ENCODE measurements around the gene ZNF664.
A peak's percentile ranks its signal among the peaks of the same experiment; 100 is the strongest.

Gene ZNF664

DNA sequence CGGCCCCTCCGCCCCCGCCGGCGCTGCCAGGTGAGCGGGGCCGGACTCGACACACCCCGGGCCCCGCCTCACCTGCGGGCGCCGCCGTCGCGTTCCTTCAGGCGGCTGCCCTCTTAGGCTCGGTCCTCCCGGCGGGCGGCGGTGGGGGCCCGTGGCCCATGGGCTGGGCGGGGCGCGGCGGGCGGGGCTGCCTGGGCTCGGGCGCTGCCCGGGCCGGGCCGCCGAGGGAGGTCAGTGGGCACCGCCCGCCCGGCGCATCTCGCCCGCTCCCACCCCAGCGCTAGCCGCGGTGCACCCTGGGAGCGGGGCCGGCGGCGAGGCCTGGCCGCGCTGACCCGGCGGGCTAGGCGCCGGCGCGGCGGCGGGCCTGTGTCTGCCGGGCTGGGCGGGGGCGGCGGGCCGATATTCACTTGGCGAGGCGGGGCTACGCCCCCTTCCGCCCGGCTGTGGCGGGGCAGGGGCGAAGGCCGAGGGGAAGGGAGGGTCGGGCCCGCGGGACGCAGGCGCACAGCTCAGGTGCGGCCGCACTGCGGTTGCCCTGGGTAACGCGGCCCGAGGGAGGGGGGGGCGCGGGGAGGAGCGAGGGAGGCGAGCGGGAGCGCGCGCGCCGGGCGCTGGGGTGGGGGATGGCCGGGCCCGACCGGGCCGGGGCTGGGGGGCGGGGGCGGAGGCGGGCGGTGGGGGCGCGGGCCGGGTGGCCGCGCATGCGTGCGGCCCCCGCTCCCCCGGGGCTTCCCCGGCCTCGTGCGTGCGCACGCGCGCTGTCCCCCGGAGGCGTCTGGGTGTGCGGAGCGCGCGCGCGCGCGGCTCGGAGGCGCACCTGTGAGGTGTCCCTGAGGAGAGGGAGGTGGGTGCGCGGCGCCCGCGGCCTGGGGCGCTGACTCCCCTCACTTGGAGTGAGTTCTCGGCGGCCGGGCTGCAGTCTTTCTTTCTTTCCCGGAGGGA lies at the start of gene ZNF664, which contains the start of gene CCDC92:
Gene ZNF664 (plus strand): TSS at position 759 of the 945 bp plus-strand sequence. CDS start 38,930 bp downstream, outside the sequence.
Gene CCDC92 (minus strand): TSS at position 375 of the 945 bp plus-strand sequence. CDS start 28,526 bp downstream, outside the sequence.
- DNase-seq, result peak; percentile 87

DNA sequence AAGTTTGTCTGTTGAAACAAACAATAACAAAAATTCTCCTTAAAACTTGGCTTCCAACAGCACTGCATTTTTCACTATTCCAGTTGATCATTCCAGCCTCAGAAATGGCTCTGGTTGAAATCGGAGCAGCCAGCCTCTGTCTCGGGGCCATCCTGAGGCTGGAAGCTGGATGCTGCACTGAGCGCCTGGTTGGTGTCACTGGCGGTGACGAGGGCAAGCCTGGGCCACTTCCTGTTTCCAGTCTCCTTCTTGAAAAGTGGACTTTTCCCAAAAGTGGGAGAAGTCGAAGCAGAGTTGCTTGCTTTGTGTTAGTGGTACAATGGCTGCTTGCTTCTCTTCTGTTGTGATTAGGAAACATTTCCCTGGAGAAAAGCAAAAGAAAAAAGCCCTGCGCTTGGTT lies 49.1 kb upstream of the ZNF664 start:
- no peak for DNase-seq

DNA sequence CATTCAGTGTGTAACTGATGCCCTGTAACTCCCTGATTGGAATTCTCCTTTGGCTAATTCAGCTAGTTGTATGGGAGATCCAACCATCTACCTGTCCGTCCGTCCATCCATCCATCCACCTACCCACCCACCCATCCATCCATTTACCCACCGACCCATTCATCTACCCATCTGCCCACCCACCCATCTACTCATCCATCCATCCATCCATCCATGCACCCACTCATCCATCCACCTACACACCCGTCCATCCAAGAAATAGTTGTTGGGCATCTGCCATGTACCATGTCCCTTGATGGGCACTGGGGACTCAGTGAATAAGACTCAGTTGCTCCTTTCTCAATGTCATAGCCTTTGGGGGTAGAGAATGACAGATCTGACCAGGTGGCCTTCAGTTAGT lies 48.5 kb upstream of the ZNF664 start:
- no peak for DNase-seq

DNA sequence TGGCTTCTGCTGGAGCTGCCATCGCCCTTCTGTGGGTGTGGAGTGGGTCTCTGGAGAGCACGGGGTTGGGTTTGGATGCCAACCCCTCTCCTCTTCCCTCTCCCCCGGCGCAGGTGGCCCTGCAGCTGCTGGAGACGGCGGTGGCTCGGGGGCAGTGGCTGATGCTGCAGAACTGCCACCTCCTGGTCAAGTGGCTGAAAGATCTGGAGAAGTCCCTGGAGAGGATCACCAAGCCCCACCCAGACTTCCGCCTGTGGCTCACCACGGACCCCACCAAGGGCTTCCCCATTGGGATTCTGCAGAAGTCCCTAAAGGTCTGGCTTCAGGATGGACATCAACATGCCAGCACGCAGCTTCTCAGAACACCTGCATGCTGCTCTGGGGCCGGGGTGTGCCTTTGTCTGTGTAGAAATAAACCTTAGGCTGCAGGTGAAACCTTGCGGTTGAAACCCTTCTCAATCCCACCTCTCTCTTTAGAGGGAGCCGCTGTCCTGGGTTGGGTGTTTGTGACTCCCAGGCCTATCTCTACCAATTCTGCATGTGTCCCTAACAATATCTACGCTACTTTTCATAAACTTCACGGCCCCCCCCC lies 44.6 kb upstream of the ZNF664 start:
- peak; percentile 35 for DNase-seq

DNA sequence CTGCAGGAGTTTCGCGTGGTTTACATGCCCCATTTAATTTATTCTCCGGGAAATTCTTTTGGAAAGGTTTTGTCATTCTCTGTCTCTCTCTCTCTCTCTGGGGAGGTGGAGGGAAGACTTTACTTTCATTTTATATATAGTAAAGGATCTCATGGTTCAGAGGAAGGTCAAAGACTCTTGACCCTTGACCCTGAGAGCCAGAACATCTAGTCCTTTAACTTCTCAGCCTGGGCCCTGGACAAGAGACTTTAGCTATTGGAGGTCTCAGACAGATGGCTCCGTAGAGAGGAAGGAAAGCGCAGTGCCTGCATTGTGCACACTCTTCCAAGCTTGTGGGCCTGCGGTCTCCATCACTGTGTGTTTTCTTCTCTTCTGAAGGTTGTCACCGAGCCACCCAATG lies 44.1 kb upstream of the ZNF664 start:
- no peak for DNase-seq

DNA sequence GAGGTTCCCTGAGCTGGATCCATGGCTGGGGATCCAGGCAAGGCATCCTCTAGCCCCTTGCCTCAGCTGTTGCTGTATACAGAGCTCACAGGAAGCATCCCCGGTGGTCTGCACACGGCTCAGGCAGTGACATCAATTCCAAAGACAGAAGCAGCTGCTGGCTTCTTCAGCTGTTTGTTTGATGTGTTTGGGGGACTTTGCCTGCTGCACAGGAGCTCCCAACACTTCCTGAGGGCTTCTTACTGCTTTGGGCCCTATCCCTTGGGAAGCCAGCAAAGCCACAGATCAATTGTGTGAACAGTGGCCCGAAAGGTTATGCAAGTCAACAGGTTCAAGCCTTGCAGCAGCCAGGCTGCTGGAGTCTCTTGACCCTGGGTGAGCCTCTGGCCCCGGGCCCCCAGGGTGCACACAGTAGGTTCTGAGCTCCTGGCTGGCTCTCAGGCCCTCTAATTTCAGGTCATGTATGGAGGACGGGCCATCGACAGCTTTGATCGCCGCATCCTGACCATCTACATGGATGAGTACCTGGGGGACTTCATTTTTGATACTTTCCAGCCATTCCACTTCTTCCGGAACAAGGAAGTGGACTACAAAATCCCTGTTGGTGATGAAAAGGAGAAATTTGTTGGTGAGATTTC lies 43.0 kb upstream of the ZNF664 start:
- no peak for DNase-seq

DNA sequence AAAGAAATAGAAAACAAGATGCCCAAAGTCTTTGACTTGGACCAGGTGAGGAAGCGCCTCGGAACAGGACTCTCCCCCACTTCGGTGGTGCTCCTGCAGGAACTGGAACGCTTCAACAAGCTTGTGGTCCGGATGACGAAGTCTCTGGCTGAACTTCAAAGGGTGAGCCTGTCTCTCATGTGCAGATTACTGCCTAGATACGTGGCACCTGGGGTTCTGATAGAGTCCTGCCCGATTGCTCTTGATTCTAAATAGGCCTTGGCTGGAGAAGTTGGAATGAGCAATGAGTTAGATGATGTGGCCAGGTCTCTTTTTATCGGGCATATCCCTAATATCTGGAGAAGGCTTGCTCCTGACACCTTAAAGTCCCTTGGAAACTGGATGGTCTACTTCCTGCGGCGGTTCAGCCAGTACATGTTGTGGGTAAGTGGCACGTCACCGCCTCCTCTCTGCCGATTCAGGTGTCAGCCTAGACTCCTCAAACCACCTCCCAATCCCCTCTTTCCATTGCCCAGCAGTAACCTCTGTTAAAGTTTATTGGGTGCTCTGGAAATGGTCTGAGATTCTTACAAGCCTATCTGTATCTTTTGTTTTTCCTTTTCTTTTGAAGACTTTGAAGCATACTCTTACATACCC lies 41.2 kb upstream of the ZNF664 start:
- no peak for DNase-seq

DNA sequence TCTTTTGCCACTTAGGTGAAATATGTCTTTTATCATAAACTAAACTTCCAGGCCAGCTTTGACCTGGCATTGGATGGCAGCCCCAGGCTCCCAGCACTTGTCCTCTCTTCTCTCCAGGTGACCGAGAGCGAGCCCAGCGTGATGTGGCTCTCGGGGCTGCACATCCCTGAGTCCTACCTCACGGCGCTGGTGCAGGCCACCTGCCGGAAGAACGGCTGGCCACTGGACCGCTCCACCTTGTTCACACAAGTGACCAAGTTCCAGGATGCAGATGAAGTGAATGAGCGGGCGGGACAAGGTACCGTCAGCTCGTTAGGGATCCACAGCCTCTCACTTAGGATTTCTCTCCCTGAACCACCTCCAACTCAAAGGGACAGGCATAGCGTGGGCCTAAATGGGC lies 39.8 kb upstream of the ZNF664 start:
- no peak for DNase-seq

DNA sequence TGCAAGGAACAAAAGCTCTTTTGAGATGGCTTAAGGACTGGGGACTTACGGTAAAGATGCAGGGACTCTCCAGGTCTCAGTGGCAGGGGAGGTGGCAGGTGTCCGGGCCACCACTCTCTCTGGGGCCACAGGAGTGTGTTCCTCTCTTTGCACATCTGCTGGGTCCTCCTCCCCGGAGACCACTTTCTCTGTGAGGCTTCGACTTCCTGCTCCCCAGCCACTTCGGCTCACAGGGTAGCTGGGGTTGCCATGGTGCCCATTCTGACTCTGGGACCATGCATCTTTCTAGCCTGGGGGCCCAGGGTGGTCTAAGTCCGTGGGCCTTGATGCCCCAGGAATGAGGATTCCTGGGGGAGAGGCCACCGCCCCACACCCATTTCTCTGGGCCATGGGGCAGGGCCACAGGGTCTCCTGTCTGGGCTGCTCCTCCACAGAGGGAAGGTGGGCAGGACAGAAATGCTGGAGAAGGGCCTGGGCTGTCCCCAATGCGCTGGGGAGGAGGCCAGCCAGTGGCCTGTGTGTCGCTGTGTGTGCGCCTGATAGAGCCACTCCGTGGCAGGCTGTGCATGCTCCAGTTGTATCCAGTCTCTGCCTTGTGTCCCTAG lies 38.9 kb upstream of the ZNF664 start:
- DNase-seq, result no peak

DNA sequence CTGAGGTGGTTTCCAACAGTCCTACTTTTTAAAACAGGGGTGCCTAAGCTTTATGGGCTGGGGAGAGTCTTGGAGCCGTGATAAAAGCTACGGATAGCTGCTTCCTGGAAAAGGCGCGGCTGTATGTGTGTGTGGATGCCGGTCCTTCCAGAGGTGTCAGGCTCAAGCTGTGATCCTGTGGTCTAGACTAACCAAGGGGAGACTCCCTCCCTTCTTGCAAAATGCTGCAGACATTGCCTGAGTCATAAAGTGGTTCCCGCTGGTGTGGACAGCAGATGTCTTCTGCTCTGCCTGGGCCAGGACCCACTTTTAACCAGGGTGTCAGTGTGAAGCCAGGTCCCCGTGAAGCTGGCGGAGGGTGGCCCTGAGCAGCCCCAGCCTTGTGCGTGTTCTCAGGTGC lies 38.2 kb upstream of the ZNF664 start:
- no peak for DNase-seq

DNA sequence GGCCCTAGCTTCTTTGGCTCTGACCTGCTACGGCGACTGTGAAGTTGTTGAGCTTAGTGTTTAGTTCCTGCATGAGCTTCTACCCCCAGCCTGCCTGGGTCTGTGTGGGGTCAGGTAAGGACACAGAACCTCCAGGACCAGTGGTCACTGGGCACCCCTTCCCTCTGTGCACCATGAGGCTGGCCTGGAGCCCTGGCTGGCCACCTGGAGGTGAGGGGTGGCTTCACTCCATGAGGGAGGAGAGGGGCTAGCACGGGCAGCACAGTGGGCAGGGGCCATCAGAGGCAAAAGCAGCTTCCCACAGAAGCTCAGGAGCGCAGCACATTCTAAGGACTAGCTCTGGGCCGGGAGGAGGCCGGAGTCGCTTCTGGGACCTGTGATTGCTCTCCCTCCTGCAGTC lies 37.1 kb upstream of the ZNF664 start:
- no peak for DNase-seq

DNA sequence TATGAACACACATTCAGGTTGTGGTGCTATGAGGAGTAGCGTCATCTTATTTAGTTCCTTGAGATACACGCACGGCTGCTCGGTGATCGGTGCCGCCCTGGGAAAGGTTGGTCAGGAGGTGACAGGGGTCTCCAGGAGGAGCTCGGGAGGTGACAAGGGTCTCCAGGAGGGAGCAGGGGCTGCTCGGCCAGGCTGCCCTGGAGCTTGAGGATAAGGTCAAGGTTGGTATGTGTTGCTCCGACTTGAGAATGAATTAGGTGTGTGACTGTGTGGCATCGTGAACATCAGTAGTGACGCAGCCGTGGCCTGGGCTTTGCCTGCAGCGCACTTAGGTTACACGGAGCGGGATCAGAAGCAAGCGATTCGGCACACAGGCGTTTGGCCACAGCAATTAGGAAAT lies 36.5 kb upstream of the ZNF664 start:
- DNase-seq, result no peak

DNA sequence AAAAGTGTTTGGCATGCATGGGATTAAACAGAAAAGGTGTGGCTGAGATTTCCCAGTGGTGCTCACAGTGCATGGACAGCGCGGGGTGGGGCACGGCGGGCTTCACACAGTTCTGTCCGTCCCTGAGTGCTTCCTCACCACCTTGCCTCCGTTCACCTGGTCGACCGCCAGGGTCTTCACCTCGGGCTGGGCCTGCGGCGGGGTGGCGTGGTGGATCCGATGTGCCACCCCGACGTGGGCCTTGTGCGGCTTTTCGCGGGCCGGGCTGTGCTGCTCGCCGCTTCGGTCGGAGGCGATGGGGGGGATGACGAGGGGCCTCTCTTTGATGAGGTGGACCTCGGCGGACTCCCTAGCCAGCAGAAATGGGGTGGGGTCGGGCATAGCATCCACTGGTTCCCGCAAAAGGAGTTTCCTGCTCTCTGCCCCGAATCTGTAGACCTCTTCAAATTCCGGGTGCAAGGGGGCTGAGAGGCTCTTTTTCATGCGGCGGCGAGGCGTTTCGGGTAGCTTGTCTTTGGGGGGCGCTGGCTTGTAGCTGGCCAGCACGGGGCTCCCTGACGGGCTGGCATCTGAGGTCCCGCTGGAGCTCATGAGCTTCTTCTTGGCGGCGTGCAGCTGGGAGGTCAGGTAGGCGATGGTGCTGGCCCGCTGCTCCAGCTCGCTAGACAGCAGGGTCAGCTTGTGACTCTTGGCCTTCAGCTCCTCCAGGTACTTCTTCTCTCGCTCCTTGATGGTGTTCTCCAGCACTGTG lies 35.9 kb upstream of the ZNF664 start:
- DNase-seq, result no peak

DNA sequence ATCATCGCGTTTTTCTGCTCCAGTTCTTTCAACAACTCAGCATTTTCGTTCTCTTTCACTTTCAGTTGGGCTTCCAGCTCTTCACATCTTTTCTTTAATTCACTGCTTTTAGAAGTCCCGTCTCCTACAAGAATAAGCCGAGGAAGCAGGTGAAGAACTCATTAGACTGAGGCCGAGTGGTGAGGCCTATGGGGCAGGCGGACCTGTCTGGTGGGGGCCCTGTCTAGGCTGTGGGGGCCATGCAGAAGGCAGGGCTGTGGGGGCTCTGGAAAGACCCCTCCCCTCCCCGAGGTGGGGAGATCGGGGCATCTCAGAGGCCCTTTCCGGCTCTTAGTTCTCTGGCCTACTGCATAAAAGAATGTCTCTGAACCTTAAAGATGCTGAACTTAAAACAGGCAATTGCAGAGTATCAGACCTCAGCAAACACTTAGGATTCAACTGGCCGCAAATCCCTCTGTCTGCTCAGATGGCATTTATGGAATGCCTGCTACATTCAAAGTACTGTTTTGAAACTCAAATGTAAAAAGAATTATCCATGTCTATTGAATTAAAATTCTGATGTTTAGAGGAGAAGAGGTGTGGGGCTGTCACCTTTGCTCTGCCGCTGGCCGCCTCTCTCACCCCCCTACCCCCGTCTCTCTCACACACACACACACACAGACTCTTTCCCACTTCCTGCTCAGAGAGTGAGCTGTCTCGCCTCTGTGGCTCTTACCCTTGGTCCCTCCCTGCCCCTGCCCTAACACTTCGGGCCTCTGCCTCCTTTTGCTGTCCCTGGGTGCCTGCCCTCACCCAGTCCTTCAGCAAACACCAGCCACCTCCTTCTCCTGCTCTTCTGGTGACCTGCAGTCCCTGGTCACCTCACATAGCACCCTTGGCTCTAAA lies 35.1 kb upstream of the ZNF664 start:
- DNase-seq, result no peak

DNA sequence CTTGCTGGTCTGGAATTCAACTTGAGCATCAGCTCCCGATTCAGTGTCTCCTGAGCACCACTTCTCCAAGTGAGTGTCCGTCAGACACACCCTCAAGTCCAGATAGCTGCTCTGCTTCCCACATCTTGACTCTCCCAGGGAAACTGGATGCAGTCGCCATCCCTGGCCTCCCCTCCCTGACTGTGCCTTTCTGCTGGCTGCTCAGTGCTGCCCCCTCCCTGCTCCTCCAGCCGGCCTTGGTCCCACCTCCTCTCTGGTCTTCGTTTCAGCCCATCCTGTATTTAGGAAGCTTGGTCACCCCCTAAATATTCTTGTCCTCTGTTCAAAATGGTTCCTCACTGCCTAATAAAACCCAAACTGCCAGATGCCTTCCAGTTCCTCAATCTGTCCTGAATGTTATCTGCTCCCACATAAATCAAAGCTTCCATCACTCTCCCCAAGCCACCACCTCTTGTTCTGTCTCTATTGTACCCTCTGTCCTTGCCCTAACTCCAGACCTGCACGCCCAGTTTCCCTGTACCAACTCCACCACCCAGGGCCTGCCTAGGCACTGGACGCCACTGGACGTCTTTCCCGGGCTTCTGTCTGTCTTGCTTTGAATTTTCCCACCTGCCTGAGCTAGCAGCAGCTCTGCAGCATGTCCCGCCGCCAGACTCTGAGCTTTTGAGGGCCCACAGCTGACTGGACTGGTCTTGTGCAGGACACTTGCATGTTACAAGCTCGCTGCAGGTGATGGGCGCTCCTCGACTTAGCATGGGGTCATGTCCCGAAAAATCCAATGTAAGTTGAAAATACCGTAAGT lies 34.1 kb upstream of the ZNF664 start:
- no peak for DNase-seq

DNA sequence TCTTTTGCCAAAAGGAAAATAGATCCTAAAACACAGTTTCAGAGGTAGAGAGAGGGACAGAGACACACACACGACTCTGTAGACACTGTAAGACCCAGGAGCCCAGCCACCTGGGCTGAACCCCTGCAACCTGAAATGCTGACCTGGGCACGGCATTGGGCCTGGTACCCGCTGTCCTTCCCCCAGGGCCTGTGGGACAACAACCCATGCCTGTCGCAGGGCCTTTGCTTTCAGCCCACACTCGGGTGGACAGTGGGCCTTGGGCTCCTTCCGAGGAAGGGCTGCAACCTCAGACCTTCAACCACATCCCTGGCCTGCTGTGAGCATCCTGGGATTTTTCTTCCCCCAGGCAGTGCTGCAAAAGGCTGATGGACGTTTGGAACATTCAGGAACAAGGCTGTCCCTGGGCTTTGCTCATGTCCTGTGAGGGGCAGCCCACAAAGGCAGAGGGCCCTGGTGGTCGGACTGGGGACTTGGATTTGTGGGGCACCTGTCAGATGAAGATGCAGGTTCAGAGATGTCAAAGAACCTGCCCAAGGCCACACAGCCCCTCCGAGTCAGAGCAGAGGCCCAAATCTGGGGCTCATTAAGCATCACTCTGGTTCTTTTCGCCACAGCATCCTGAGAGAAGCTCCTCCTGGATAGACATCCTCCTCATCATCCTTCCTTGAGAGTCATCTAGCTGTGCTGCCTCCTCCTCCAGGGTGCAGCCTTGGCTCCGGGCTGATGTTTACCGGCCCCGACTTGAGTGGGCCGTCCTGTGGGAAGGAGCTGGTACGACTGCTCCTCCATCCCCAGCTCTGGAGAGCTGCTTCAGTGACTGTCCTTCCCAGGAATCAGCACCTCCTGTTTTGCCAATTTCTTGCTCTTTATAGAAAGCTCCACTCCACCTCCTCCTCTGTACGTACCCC lies 33.0 kb upstream of the ZNF664 start:
- no peak for DNase-seq

DNA sequence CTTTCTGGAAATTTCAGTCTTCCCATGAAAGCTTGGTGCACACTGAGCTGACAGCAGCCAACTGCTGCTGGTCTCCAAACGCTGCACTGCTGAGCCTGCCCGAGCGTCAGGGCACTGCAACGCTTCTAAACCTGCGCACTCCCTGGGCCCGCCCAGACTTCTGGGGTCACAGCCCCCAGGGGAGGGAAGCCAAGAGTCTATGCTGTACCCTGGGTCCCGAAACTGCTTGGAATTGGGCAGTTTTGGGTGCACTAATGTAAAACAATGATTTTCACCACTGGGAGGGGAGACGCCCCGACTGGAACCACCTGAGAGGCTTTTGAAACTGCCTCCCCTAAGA lies 32.4 kb upstream of the ZNF664 start:
- DNase-seq, result no peak

DNA sequence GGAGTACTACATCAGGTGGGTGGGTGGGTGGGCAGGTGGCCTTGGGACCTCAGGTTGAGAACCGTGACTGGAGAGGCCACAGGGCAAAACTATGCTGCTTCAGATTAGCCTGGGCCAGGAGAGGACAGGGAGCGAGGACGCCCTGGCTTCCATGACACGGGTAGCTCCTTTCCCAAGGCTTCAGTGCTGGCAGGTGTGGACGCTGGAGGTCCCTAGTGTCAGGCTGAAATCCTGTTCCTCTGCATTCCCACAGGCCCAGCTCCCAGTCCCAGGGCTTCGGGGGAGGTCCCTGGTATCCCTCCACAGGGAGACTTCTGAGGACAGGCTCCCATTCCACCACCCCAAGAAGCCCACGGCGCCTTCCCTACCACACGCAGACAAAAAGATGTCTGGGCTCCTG lies 32.0 kb upstream of the ZNF664 start:
- no peak for DNase-seq

DNA sequence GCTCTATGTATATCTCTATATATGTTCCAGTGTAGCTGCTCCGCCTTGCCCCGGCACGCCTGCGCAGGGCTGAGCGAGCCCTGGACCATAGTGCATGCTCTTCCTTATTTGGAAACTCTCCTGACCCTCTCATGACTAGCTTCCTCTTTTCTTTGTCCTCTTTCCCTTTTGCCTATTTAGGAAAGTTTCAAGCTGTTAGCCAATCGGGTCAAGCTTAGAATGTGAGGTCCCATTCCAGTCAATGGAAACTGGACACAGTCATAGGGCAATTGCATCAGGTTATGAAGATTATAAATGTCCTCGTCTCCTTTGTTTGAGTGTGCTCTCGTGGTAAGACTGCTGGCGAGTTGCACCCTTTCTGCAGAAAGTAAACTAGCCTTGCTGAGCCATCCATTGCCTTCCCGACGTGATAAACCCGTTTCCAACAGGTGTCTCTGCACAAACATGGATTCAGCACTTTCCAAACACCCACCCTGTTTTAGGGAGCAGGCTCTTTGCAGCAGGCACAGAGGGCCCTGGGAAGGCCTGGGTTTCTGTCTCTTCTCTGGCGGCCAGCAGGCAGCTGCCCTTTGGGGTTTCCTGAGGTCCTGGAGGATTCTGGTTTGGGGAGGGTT lies 31.3 kb upstream of the ZNF664 start:
- no peak for DNase-seq

Measured in NCI-H1092 (cell line).